Measurements from ENCODE around the gene CKM.

GRCh38 chr19:45339629-45340028, 17.0 kb upstream of the CKM start:
- no peak for TF ChIP-seq CTCF (conservative IDR thresholded peaks at IDR 0.05)
- TF ChIP-seq ZFX (IDR thresholded peaks at IDR 0.05): no peak

Measured in C4-2B (cell line).